ENCODE results near the gene GNG13. TPM values are rescaled to one million over a fixed set of nuclear protein-coding genes. Genes with fewer than 3 reads are reported as not detected.

The GNG13 gene
- total RNA-seq, 1 donor from 2014 or later = not detected

DNA sequence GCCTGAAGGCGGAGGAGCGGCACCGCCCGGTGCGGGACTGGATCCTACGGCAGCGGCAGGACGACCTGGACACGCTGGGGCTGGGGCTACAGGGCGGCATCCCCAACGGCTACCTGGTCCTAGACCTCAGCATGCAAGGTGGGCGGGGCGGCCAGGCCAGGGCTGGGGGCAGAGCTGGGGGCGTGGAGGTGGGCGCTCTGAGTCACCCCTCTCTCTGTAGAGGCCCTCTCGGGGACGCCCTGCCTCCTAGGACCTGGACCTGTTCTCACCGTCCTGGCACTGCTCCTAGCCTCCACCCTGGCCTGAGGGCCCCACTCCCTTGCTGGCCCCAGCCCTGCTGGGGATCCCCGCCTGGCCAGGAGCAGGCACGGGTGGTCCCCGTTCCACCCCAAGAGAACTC lies 32.1 kb downstream of the GNG13 start:
- H3K36me3 ChIP-seq = no peaks in the 10 kb centered on the region
- no peak overlapping the region for H3K9ac ChIP-seq
- Mint-ChIP-seq H3K27ac (no peak overlapping the region), H3K9me3 (no peaks in the 10 kb centered on the region), H3K4me3 (no peak overlapping the region), H3K4me1 (peaks cover 4% of the 10 kb centered on the region), H3K36me3 (no peaks in the 10 kb centered on the region), H3K27me3 (ENCODE audit: insufficient read depth, low read depth) (peaks cover 4% of the 10 kb centered on the region)
- H3K79me2 ChIP-seq (ENCODE audit: low read depth) = no peaks in the 10 kb centered on the region
- no peaks in the 10 kb centered on the region for H3K9me3 ChIP-seq (ENCODE audit: low read depth)
- TF ChIP-seq EZH2phosphoT487 (IDR thresholded peaks at IDR 0.05) (no peak), EZH2 (IDR thresholded peaks at IDR 0.05) (no peak)
- TF ChIP-seq, protein P1, sequence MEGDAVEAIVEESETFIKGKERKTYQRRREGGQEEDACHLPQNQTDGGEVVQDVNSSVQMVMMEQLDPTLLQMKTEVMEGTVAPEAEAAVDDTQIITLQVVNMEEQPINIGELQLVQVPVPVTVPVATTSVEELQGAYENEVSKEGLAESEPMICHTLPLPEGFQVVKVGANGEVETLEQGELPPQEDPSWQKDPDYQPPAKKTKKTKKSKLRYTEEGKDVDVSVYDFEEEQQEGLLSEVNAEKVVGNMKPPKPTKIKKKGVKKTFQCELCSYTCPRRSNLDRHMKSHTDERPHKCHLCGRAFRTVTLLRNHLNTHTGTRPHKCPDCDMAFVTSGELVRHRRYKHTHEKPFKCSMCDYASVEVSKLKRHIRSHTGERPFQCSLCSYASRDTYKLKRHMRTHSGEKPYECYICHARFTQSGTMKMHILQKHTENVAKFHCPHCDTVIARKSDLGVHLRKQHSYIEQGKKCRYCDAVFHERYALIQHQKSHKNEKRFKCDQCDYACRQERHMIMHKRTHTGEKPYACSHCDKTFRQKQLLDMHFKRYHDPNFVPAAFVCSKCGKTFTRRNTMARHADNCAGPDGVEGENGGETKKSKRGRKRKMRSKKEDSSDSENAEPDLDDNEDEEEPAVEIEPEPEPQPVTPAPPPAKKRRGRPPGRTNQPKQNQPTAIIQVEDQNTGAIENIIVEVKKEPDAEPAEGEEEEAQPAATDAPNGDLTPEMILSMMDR (IDR thresholded peaks at IDR 0.05) = no peak
- H4K20me1 ChIP-seq (ENCODE audit: low read depth) = no peaks in the 10 kb centered on the region
- H3K4me3 ChIP-seq = no peak overlapping the region
- H3K4me1 ChIP-seq = no peaks in the 10 kb centered on the region
- no peak overlapping the region for H3K27ac ChIP-seq
- no peaks in the 10 kb centered on the region for H3K27me3 ChIP-seq
- H2AFZ ChIP-seq (replicated peaks) = no peak overlapping the region
- no peak for DNase-seq (ENCODE audit: low spot score)
- no peak overlapping the region for H3K4me2 ChIP-seq
- no peaks in the 10 kb centered on the region for H3F3A ChIP-seq (ENCODE audit: low read depth)

GRCh38 chr16:767743-768235 lies 32.7 kb downstream of the GNG13 start:
- DNase-seq (ENCODE audit: low spot score) = no peak
- no peaks in the 10 kb centered on the region for H3K27me3 ChIP-seq
- H3K36me3 Mint-ChIP-seq = no peaks in the 10 kb centered on the region

GRCh38 chr16:766820-767640 lies 33.5 kb downstream of the GNG13 start:
- Mint-ChIP-seq H3K4me3 (no peak overlapping the region), H3K27me3 (ENCODE audit: insufficient read depth, low read depth) (peaks cover 6% of the 10 kb centered on the region), H3K9me3 (no peaks in the 10 kb centered on the region), H3K36me3 (no peaks in the 10 kb centered on the region), H3K27ac (no peak overlapping the region), H3K4me1 (peaks cover 4% of the 10 kb centered on the region)
- no peak overlapping the region for H3K4me3 ChIP-seq
- no peaks in the 10 kb centered on the region for H3K9me3 ChIP-seq (ENCODE audit: low read depth)
- H3K4me2 ChIP-seq = no peak overlapping the region
- H3K79me2 ChIP-seq (ENCODE audit: low read depth) = no peaks in the 10 kb centered on the region
- no peak overlapping the region for H3K9ac ChIP-seq
- no peaks in the 10 kb centered on the region for H4K20me1 ChIP-seq (ENCODE audit: low read depth)
- H3K27ac ChIP-seq = no peak overlapping the region
- TF ChIP-seq EZH2 (IDR thresholded peaks at IDR 0.05) = no peak
- TF ChIP-seq EZH2phosphoT487 (IDR thresholded peaks at IDR 0.05) = no peak
- TF ChIP-seq, protein P1 (IDR thresholded peaks at IDR 0.05) = no peak
- H3K36me3 ChIP-seq = no peaks in the 10 kb centered on the region
- H2AFZ ChIP-seq (replicated peaks) = no peak overlapping the region
- peaks cover 3% of the 10 kb centered on the region for H3K4me1 ChIP-seq
- DNase-seq (ENCODE audit: low spot score) = no peak
- H3F3A ChIP-seq (ENCODE audit: low read depth) = no peaks in the 10 kb centered on the region
- H3K27me3 ChIP-seq = no peaks in the 10 kb centered on the region

More at GRCh38 chr16:767743-768235, 32.7 kb downstream of the GNG13 start:
- no peaks in the 10 kb centered on the region for H3K9me3 Mint-ChIP-seq
- no peaks in the 10 kb centered on the region for H3F3A ChIP-seq (ENCODE audit: low read depth)
- H3K27ac ChIP-seq = no peak overlapping the region
- no peaks in the 10 kb centered on the region for H3K36me3 ChIP-seq
- H3K4me3 Mint-ChIP-seq = no peak overlapping the region
- no peaks in the 10 kb centered on the region for H4K20me1 ChIP-seq (ENCODE audit: low read depth)
- no peak overlapping the region for H3K4me3 ChIP-seq
- H3K27ac Mint-ChIP-seq = no peak overlapping the region
- no peak overlapping the region for H3K9ac ChIP-seq
- peaks cover 4% of the 10 kb centered on the region for H3K4me1 Mint-ChIP-seq
- TF ChIP-seq, protein P1 (IDR thresholded peaks at IDR 0.05) = no peak
- no peak for TF ChIP-seq EZH2phosphoT487 (IDR thresholded peaks at IDR 0.05)
- TF ChIP-seq EZH2 (IDR thresholded peaks at IDR 0.05) = no peak
- H3K4me2 ChIP-seq = no peak overlapping the region
- H3K4me1 ChIP-seq = no peaks in the 10 kb centered on the region
- no peaks in the 10 kb centered on the region for H3K9me3 ChIP-seq (ENCODE audit: low read depth)
- peaks cover 4% of the 10 kb centered on the region for H3K27me3 Mint-ChIP-seq (ENCODE audit: insufficient read depth, low read depth)
- no peaks in the 10 kb centered on the region for H3K79me2 ChIP-seq (ENCODE audit: low read depth)
- H2AFZ ChIP-seq (replicated peaks) = no peak overlapping the region
